ENCODE measurements around the gene RAB8B.
A peak's percentile ranks its signal among the peaks of the same experiment; 100 is the strongest.

Gene RAB8B

DNA sequence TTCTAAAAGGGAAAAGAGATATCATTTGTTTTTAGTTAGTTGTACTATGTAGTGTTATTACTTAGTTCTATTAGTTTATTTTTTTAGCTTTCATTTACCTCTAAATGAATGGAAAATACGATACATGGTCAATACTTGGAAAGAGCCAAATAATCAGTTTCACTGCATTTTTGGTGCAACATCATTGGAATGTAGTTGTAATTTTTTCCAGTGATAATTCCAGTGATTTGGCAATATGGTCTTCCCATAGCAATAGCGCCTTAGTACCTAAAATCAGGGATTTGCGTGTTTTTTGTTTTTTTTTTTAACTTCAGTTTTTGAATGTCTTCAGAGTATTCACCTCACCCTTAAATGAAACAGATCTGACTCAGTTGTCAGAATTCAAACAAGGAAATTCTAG lies 41.8 kb downstream of the RAB8B start:
- POLR2A ChIA-PET, result no interaction called here
- Histone ChIP-seq H3K36me3 (ENCODE audit: control insufficient read depth in 2 of 2, insufficient read depth in 1 of 2, low read length in 2 of 2) (no peaks in the 10 kb centered on the region), H3K27ac (ENCODE audit: extremely low read depth, low read depth, low read length) (no peak overlapping the region), H3K4me1 (ENCODE audit: control insufficient read depth, insufficient read depth, low read length) (no peaks in the 10 kb centered on the region; the same call in 1 of the 2 replicates), H3K4me3 (ENCODE audit: low read depth, low read length) (no peak overlapping the region), H3K9me3 (ENCODE audit: control insufficient read depth, insufficient read depth, low read depth, low read length) (no peaks in the 10 kb centered on the region)
- CTCF ChIA-PET, result no interaction called here
- TF ChIP-seq ZNF658 (tag by site-specific recombination; IDR thresholded peaks at IDR 0.05) (no peak), KLF8 (tag by site-specific recombination; IDR thresholded peaks at IDR 0.05) (no peak), SETDB1 (IDR thresholded peaks at IDR 0.05; ENCODE audit: insufficient read length, low read length) (no peak), ZNF529 (tag by site-specific recombination; IDR thresholded peaks at IDR 0.05; ENCODE audit: insufficient replicate concordance) (no peak), HOXA7 (CRISPR knock-in tag; IDR thresholded peaks at IDR 0.05; ENCODE audit: borderline replicate concordance) (no peak), ZNF555 (tag by site-specific recombination; conservative IDR thresholded peaks at IDR 0.05) (no peak)

DNA sequence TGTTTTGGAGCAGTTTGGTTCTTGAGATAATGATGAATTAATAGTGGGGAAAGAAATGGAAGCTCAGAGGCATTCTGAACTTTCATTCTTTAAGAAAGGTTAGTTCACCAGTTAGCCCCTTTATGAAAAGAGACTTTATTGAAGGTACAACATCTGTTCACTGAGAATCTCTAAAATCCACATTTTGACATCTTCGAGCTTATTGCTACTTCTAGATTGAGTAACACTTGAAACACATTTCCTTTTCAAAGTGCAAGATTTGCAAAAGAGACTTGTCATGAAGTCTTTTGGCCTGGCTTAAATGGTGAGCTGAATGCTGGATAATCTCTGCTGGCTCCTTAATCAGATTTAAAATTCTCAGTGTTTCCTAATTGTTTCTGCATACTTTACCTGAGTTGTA lies 42.3 kb downstream of the RAB8B start:
- CTCF ChIA-PET, result no interaction called here

DNA sequence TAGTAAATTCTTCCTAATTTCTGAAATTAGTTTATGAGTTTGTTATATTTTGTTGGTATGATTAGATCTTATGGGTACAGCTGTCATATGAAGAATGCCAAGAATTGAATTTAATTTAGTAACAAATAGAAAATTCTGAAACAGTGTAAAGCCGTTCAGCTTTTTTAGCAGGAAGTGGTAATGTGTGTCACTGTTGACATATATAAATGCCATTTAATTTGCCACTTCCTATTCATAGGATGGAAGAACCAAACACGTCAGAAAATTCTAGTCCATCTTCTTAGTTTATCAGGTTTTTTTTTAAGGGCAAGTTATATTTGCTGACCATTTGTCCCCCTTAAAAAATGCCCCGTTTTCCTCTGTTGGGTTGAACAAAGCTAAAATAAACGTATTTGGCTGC lies 43.0 kb downstream of the RAB8B start:
- no peaks in the 10 kb centered on the region for H3K36me3 ChIP-seq (ENCODE audit: control insufficient read depth in 2 of 2, insufficient read depth in 1 of 2, low read length in 2 of 2)
- no peak overlapping the region for H3K27ac ChIP-seq (ENCODE audit: extremely low read depth, low read depth, low read length)
- no peaks in the 10 kb centered on the region; the same call in 1 of the 2 replicates for H3K4me1 ChIP-seq (ENCODE audit: control insufficient read depth, insufficient read depth, low read length)
- CTCF ChIA-PET, result no interaction called here
- H3K4me3 ChIP-seq (ENCODE audit: low read depth, low read length), result no peak overlapping the region
- TF ChIP-seq ZNF660 (tag by site-specific recombination; IDR thresholded peaks at IDR 0.05) (no peak), TCF7L2 (IDR thresholded peaks at IDR 0.05; ENCODE audit: borderline replicate concordance, low read depth, low read length) (no peak), ZFP41 (tag by site-specific recombination; IDR thresholded peaks at IDR 0.05; ENCODE audit: borderline replicate concordance) (no peak), ZNF114 (tag by site-specific recombination; IDR thresholded peaks at IDR 0.05) (no peak), ZNF560 (tag by site-specific recombination; IDR thresholded peaks at IDR 0.05; ENCODE audit: borderline replicate concordance) (no peak), ZNF19 (tag by site-specific recombination; IDR thresholded peaks at IDR 0.05; ENCODE audit: low read depth) (no peak)
- TF ChIP-seq, protein P1, sequence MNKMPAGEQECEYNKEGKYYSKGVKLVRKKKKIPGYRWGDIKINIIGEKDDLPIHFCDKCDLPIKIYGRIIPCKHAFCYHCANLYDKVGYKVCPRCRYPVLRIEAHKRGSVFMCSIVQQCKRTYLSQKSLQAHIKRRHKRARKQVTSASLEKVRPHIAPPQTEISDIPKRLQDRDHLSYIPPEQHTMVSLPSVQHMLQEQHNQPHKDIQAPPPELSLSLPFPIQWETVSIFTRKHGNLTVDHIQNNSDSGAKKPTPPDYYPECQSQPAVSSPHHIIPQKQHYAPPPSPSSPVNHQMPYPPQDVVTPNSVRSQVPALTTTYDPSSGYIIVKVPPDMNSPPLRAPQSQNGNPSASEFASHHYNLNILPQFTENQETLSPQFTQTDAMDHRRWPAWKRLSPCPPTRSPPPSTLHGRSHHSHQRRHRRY (tag by site-specific recombination; IDR thresholded peaks at IDR 0.05), result no peak
- TF ChIP-seq, protein P2, sequence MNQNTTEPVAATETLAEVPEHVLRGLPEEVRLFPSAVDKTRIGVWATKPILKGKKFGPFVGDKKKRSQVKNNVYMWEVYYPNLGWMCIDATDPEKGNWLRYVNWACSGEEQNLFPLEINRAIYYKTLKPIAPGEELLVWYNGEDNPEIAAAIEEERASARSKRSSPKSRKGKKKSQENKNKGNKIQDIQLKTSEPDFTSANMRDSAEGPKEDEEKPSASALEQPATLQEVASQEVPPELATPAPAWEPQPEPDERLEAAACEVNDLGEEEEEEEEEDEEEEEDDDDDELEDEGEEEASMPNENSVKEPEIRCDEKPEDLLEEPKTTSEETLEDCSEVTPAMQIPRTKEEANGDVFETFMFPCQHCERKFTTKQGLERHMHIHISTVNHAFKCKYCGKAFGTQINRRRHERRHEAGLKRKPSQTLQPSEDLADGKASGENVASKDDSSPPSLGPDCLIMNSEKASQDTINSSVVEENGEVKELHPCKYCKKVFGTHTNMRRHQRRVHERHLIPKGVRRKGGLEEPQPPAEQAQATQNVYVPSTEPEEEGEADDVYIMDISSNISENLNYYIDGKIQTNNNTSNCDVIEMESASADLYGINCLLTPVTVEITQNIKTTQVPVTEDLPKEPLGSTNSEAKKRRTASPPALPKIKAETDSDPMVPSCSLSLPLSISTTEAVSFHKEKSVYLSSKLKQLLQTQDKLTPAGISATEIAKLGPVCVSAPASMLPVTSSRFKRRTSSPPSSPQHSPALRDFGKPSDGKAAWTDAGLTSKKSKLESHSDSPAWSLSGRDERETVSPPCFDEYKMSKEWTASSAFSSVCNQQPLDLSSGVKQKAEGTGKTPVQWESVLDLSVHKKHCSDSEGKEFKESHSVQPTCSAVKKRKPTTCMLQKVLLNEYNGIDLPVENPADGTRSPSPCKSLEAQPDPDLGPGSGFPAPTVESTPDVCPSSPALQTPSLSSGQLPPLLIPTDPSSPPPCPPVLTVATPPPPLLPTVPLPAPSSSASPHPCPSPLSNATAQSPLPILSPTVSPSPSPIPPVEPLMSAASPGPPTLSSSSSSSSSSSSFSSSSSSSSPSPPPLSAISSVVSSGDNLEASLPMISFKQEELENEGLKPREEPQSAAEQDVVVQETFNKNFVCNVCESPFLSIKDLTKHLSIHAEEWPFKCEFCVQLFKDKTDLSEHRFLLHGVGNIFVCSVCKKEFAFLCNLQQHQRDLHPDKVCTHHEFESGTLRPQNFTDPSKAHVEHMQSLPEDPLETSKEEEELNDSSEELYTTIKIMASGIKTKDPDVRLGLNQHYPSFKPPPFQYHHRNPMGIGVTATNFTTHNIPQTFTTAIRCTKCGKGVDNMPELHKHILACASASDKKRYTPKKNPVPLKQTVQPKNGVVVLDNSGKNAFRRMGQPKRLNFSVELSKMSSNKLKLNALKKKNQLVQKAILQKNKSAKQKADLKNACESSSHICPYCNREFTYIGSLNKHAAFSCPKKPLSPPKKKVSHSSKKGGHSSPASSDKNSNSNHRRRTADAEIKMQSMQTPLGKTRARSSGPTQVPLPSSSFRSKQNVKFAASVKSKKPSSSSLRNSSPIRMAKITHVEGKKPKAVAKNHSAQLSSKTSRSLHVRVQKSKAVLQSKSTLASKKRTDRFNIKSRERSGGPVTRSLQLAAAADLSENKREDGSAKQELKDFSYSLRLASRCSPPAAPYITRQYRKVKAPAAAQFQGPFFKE (tag by site-specific recombination; IDR thresholded peaks at IDR 0.05; ENCODE audit: borderline replicate concordance), result no peak
- TF ChIP-seq, protein P3, sequence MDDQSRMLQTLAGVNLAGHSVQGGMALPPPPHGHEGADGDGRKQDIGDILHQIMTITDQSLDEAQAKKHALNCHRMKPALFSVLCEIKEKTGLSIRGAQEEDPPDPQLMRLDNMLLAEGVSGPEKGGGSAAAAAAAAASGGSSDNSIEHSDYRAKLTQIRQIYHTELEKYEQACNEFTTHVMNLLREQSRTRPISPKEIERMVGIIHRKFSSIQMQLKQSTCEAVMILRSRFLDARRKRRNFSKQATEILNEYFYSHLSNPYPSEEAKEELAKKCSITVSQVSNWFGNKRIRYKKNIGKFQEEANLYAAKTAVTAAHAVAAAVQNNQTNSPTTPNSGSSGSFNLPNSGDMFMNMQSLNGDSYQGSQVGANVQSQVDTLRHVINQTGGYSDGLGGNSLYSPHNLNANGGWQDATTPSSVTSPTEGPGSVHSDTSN (CRISPR knock-in tag; IDR thresholded peaks at IDR 0.05), result no peak
- POLR2A ChIA-PET, result interaction anchor here (0.6 kb wide), 1 partner anchor 95 kb away, joined by 3 read pairs; no protein-coding TSS in a partner anchor
- H3K9me3 ChIP-seq (ENCODE audit: control insufficient read depth, insufficient read depth, low read depth, low read length), result no peaks in the 10 kb centered on the region

More for the DNA sequence above, 42.3 kb downstream of the RAB8B start:
- POLR2A ChIA-PET, result no interaction called here
- H3K4me3 ChIP-seq (ENCODE audit: low read depth, low read length), result no peak overlapping the region
- H3K27ac ChIP-seq (ENCODE audit: extremely low read depth, low read depth, low read length), result no peak overlapping the region
- no peaks in the 10 kb centered on the region; the same call in 1 of the 2 replicates for H3K4me1 ChIP-seq (ENCODE audit: control insufficient read depth, insufficient read depth, low read length)
- H3K9me3 ChIP-seq (ENCODE audit: control insufficient read depth, insufficient read depth, low read depth, low read length), result no peaks in the 10 kb centered on the region
- no peaks in the 10 kb centered on the region for H3K36me3 ChIP-seq (ENCODE audit: control insufficient read depth in 2 of 2, insufficient read depth in 1 of 2, low read length in 2 of 2)
- peak; percentile 68 for TF ChIP-seq ZNF133 (tag by site-specific recombination; IDR thresholded peaks at IDR 0.05)
- no peak for TF ChIP-seq ZNF571 (tag by site-specific recombination; IDR thresholded peaks at IDR 0.05)
